ENCODE results near the gene CCDC187.

CCDC187 gene

DNA sequence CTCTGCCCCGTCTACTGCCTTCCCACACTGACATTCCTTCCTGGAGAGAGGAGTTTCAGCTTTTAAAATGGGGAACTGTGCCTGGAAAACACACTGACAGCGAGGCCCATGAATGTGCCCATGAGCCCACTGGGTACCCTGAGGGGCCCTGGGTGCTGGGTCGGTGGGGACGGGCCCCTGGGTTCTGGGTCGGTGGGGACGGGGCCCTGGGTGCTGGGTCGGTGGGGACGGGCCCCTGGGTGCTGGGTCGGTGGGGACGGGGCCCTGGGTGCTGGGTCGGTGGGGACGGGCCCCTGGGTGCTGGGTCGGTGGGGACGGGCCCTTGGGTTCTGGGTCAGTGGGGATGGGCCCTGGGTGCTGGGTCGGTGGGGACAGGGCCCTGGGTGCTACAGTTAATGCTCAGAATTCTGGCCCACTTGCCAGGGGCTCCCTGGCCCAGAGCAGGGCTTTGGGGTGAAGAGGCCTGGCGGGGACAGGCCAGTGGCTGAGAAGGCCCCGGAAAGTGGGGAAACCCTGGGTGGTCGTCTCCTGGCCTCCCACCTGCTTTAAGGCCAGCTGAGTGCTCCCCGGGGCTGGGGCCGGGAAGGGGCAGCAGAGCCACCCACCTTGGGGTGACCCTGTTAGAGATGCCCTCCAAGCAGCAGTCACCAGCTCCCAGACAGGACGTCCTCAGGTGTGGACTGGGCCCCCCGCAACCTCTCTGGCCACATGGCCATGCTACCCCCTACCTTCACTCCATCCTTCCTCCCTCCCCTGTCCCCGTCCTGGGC, 25.9 kb upstream of the CCDC187 start:
- Histone ChIP-seq H3K27me3 (ENCODE audit: control insufficient read depth, insufficient read depth, low read length) (peaks cover 2% of the 10 kb centered on the region), H3K27ac (ENCODE audit: low read depth, low read length) (no peak overlapping the region), H3K9ac (ENCODE audit: low read length) (no peak overlapping the region), H3K36me3 (ENCODE audit: control insufficient read depth, insufficient read depth, low read length) (no peaks in the 10 kb centered on the region), H3K4me3 (ENCODE audit: low read length) (no peak overlapping the region), H3K4me1 (ENCODE audit: control insufficient read depth, insufficient read depth, low read length) (peaks cover 14% of the 10 kb centered on the region)

DNA sequence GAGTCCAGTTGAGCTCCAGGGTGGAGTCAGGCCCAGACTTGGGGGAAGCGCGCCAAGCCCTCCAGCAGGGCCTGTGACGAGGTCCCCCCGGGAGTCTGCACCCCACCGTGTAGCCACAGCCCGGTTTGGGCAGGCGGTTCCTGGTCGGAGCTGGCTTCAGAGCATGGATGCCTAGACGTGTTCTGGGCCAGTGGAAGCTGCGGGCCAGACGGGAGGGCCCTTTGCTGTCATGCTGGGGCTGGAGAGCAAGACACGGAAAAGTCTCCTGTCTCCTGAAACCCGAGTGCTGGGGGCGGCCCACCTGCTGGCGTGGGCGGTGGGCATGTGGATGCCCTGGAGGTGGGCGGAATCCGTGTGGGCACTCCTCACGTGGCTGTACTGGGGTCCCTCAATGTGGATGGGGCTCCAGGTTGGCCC, 25.3 kb upstream of the CCDC187 start:
- Histone ChIP-seq H3K27me3 (ENCODE audit: control insufficient read depth, insufficient read depth, low read length) (peaks cover 2% of the 10 kb centered on the region), H3K4me3 (ENCODE audit: low read length) (peak overlapping the region; percentile 7), H3K36me3 (ENCODE audit: control insufficient read depth, insufficient read depth, low read length) (no peaks in the 10 kb centered on the region), H3K27ac (ENCODE audit: low read depth, low read length) (no peak overlapping the region), H3K9ac (ENCODE audit: low read length) (no peak overlapping the region), H3K4me1 (ENCODE audit: control insufficient read depth, insufficient read depth, low read length) (peaks cover 14% of the 10 kb centered on the region)

DNA sequence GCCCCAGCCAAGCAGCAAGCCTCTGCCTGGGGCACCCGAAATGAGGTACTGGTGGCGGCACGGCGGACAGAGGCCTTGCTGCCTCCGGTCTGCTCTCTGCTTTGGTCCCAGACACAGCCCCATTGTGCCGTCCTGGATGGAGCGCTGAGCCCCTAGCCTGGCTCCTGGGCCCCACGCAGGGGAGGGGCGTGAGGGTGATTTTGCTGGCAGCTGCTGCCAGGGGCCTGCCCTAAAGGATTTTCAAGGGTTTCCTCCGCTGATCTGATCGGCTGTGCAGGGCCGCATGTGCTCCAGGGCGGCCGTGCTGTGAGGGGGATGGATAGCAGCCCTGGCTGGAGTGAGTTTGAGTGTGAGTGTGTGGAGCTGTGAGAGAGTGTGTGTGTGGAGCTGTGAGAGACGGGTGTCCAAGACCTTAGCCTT, 24.7 kb upstream of the CCDC187 start:
- Histone ChIP-seq H3K27ac (ENCODE audit: low read depth, low read length) (peak overlapping the region; percentile 48), H3K9ac (ENCODE audit: low read length) (peak overlapping the region; percentile 0), H3K36me3 (ENCODE audit: control insufficient read depth, insufficient read depth, low read length) (no peaks in the 10 kb centered on the region), H3K4me3 (ENCODE audit: low read length) (peak overlapping the region; percentile 71), H3K27me3 (ENCODE audit: control insufficient read depth, insufficient read depth, low read length) (peaks cover 2% of the 10 kb centered on the region), H3K4me1 (ENCODE audit: control insufficient read depth, insufficient read depth, low read length) (peaks cover 14% of the 10 kb centered on the region)

DNA sequence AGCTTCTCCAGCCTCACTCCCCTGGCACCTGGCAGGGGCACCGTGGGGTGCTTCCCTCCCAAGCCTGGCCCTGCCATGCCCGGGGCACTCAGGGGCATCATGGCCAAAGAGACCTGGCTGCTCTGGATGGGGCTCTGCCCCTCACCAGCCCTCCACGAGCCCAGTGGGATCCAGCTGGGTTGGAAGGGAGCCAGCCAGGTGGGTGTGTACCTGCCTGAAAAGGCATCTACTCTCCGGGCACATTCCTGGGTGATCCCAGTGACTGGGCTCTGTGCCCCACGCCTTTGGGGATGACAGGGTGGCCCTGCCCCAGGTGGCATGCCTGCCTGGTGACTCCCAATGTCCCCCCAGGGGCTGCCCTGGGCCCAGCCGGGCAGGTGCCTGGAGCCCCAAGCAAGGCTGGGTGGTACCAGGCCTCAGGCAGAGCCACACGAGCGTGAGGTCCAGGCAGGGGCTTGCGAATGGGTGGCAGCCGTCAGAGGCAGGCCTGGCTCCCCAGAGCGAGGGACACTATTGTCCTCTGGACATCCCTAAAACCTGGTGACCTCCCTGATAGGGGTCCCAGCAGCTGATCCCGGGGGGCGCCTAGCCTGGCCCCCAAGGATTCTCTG, 24.2 kb upstream of the CCDC187 start:
- H3K9ac ChIP-seq (ENCODE audit: low read length): no peak overlapping the region
- no peaks in the 10 kb centered on the region for H3K36me3 ChIP-seq (ENCODE audit: control insufficient read depth, insufficient read depth, low read length)
- peaks cover 14% of the 10 kb centered on the region for H3K4me1 ChIP-seq (ENCODE audit: control insufficient read depth, insufficient read depth, low read length)
- peaks cover 2% of the 10 kb centered on the region for H3K27me3 ChIP-seq (ENCODE audit: control insufficient read depth, insufficient read depth, low read length)
- peak overlapping the region; percentile 48 for H3K27ac ChIP-seq (ENCODE audit: low read depth, low read length)
- H3K4me3 ChIP-seq (ENCODE audit: low read length): peak overlapping the region; percentile 71

DNA sequence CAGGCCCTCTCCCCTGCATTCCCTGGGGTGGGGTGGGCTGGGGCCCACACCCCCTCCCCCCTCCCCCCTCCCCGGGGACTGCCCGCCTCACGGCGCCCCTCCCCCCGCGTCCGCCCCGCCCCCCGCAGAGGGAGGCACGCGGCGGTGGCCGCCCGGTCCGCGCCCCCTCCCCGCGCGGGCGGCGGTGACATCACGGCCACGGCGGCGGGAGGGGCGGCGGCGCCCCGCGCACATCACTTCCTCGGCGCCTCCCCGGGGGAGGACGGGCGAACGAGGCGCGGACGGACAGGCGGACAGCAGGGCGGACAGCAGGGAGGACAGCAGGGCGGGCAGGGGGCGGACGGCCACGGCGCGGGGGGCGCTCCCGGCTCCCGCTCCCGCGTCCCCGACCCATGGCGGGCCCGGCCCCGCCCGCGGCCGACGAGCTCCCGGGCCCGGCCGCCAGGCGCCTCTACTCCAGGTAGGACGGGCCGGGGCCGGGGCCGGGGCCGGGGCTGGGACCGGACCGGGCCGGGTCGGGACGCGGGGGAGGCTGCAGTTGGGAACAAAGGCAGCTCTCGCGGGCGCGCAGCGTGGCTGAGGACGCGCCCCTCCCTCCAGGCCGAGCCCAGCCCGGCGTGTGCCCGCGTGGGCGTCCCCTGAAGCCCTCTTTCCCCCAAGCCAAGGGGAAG, 23.5 kb upstream of the CCDC187 start, which contains the start of gene GPSM1:
GPSM1 (plus strand) TSS at position 236 of the 671 bp plus-strand sequence; CDS start at position 393, 157 bp downstream.
- peak within 1 kb of the TSS; percentile 71 for H3K4me3 ChIP-seq (ENCODE audit: low read length)
- H3K27me3 ChIP-seq (ENCODE audit: control insufficient read depth, insufficient read depth, low read length): peaks cover 2% of the 10 kb centered on the region
- H3K4me1 ChIP-seq (ENCODE audit: control insufficient read depth, insufficient read depth, low read length): peaks cover 14% of the 10 kb centered on the region
- no peaks in the 10 kb centered on the region for H3K36me3 ChIP-seq (ENCODE audit: control insufficient read depth, insufficient read depth, low read length)
- no peak within 1 kb of the TSS for H3K9ac ChIP-seq (ENCODE audit: low read length)
- peak within 1 kb of the TSS; percentile 48 for H3K27ac ChIP-seq (ENCODE audit: low read depth, low read length)

DNA sequence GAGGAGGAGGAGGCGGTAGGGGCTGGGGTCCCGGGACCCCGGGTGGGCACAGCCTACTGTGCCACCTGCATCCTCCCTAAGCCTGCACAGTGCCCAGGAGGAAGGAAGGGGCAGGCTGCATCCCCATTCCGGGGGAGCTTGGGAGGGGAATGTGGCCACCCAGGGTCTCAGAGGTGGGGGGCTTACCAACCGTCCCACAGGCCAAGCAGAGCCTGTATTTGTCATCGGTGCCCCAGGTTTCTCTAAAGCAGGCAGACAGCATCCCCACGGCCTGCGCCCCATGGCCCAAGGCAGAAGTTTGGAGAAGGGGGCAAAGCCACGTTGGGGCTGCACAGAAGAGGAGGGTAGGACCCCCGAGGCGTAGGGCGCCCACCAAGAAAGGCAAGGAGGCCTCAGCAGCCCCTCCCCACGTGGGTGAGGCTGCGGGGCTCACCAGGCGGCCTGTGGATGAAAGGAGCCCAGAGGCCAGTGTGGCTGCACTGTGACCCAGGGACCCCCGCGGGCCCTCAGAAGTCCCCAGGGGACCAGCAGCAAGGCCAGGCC, 22.9 kb upstream of the CCDC187 start:
- H3K4me1 ChIP-seq (ENCODE audit: control insufficient read depth, insufficient read depth, low read length): peaks cover 14% of the 10 kb centered on the region
- H3K9ac ChIP-seq (ENCODE audit: low read length): no peak overlapping the region
- peak overlapping the region; percentile 33 for H3K4me3 ChIP-seq (ENCODE audit: low read length)

DNA sequence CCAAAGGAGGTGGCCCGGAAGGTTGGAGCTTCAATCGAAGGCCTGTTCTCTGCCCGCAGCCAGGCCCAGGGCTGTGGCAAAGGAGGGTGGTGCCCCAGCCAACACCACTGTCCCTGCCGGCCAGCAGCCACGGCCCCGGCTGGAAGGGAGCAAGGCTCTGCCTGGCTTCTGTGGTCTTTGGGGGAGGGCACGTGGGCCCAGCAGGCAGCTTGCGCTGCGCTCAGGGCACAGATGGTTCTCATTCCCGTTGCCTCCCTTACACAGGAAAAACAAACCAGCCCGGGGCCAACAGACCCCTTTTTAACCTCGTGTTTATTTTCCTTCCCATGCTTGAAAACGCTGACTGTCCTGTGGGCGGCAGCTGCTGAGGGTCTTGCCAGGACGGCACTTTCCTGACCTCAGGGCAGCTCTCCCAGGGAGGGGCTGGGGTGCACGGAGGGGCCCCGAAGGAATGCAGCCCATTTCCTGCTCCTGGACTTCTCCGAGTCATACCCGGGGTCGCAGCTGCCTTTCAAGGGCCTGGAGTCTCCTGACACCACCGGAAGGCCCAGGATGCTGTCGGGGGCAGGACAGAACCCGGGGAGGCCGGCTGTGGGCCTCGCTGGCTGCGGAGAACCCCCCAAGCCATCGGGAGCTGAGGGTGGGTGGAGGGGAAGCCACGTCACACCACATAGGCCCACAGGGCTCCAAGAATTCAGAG, 22.3 kb upstream of the CCDC187 start:
- Histone ChIP-seq H3K4me3 (ENCODE audit: low read length) (peak overlapping the region; percentile 33), H3K27me3 (ENCODE audit: control insufficient read depth, insufficient read depth, low read length) (peaks cover 2% of the 10 kb centered on the region), H3K27ac (ENCODE audit: low read depth, low read length) (peak overlapping the region; percentile 23), H3K36me3 (ENCODE audit: control insufficient read depth, insufficient read depth, low read length) (no peaks in the 10 kb centered on the region), H3K9ac (ENCODE audit: low read length) (no peak overlapping the region), H3K4me1 (ENCODE audit: control insufficient read depth, insufficient read depth, low read length) (peaks cover 14% of the 10 kb centered on the region)

More for the DNA sequence above, 22.9 kb upstream of the CCDC187 start:
- Histone ChIP-seq H3K27ac (ENCODE audit: low read depth, low read length) (peak overlapping the region; percentile 11), H3K36me3 (ENCODE audit: control insufficient read depth, insufficient read depth, low read length) (no peaks in the 10 kb centered on the region), H3K27me3 (ENCODE audit: control insufficient read depth, insufficient read depth, low read length) (peaks cover 2% of the 10 kb centered on the region)

DNA sequence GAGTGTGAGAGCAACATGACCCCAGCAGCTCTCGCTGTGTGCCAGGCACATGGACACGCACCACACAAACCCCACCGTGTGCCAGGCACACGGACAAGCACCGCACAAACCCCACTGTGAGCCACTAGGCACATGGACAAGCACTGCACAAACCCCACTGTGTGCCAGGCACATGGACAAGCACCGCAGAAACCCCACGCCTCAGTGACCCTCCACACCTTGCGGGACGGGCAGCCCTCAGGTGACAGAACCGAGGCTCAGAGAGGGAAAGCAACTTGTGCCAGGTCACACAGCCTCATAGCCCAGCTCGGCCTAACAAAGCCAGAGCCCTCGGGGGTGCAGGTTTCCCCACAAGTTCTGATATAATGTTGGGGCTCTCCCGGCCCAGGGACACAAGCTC, 21.5 kb upstream of the CCDC187 start:
- Histone ChIP-seq H3K4me3 (ENCODE audit: low read length) (no peak overlapping the region), H3K4me1 (ENCODE audit: control insufficient read depth, insufficient read depth, low read length) (peaks cover 14% of the 10 kb centered on the region), H3K27me3 (ENCODE audit: control insufficient read depth, insufficient read depth, low read length) (peaks cover 2% of the 10 kb centered on the region), H3K27ac (ENCODE audit: low read depth, low read length) (no peak overlapping the region), H3K9ac (ENCODE audit: low read length) (no peak overlapping the region), H3K36me3 (ENCODE audit: control insufficient read depth, insufficient read depth, low read length) (no peaks in the 10 kb centered on the region)

DNA sequence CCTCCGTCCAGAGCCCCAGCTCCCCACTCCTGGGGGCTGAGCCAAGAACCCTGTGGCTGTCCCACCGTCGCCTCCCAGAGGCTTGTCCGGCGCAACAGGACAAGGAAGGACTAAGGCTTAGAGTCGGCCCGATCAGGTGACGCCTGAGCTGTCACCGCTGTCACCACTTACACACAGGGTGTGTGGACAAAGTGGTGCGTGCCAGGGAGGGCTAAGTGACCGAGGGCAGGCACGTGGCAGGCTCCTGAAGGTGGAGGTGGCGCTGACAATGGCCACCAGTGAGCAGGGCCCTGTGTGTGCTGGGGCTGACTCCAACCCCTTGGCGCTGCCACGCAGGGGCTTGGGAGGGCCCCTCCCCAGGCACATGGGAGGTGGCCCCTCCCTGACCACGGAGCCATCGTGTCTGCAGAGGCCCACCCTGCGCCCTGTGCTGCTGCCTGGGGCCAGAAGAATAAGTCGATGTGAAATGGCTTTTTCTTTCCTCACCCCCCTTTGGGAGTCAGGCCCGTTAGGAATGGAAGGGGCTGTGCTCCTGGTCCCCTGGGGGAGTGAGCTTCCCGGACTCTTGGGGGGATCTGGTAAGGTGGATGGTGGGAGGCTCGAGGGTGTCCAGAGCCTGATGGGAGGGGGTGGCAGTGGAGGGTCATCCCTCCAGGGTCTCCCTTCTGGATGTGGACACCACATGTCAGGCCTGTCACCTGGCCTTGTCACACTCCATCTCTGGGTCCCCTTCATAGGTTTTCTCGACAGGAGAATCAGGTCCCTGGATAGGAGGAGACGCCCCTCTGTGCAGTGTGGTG, 20.8 kb upstream of the CCDC187 start:
- Histone ChIP-seq H3K27me3 (ENCODE audit: control insufficient read depth, insufficient read depth, low read length) (peaks cover 2% of the 10 kb centered on the region), H3K27ac (ENCODE audit: low read depth, low read length) (no peak overlapping the region)

DNA sequence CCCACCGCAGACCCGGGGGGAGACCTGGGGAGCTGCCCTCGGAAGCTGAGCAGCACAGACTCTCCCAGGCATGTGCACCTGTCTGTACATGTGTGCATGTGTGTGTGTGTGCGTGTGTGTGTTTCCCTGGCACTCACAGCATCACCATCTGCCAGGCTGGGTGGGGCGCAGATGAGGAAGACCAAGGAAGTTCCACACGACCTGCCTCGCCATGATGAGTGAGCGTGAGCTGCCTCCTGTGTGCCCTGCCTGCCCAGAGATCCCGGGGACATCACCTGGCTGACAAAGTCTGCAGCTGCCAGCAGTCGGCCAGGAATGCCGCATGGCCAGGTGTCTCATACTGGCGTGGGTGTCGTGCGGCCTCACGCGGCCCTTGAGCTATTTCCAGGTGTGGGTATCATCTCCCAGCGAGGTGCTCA, 19.5 kb upstream of the CCDC187 start:
- peaks cover 4% of the 10 kb centered on the region for H3K4me1 ChIP-seq (ENCODE audit: control insufficient read depth, insufficient read depth, low read length)
- peaks cover 2% of the 10 kb centered on the region for H3K27me3 ChIP-seq (ENCODE audit: control insufficient read depth, insufficient read depth, low read length)
- no peak overlapping the region for H3K9ac ChIP-seq (ENCODE audit: low read length)
- H3K4me3 ChIP-seq (ENCODE audit: low read length): no peak overlapping the region
- H3K27ac ChIP-seq (ENCODE audit: low read depth, low read length): no peak overlapping the region
- no peaks in the 10 kb centered on the region for H3K36me3 ChIP-seq (ENCODE audit: control insufficient read depth, insufficient read depth, low read length)

More for the DNA sequence above, 20.8 kb upstream of the CCDC187 start:
- Histone ChIP-seq H3K4me1 (ENCODE audit: control insufficient read depth, insufficient read depth, low read length) (peaks cover 14% of the 10 kb centered on the region), H3K4me3 (ENCODE audit: low read length) (no peak overlapping the region), H3K9ac (ENCODE audit: low read length) (no peak overlapping the region), H3K36me3 (ENCODE audit: control insufficient read depth, insufficient read depth, low read length) (no peaks in the 10 kb centered on the region)

DNA sequence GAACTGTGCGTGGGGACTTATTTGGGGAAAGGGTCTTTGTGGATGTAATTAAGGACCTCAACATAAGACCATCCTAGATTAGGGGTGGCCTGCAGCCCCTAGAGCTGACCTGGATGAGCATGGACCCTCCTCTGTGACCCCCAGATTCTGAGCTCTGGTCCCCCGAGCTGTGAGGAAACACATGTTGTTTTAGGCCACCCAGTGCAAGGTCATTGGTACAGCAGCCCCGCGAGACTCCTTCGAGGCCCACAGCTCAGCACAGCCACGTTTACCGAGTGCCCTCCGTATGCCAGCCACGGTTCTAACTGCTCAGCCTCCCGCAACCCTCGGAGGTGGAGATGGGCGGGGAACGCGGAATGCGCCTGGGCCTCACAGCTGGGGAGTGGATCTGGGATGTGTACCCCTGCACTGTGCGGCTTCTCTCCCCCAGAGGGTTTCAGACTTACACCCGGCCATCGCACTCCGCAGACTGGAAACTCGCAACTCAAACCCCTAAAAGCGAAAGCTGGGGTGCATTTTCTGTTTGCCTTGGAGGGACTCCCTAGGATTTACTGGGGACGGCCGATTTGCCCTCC, 18.9 kb upstream of the CCDC187 start:
- peaks cover 2% of the 10 kb centered on the region for H3K27me3 ChIP-seq (ENCODE audit: control insufficient read depth, insufficient read depth, low read length)
- H3K4me3 ChIP-seq (ENCODE audit: low read length): no peak overlapping the region
- no peaks in the 10 kb centered on the region for H3K36me3 ChIP-seq (ENCODE audit: control insufficient read depth, insufficient read depth, low read length)
- H3K27ac ChIP-seq (ENCODE audit: low read depth, low read length): no peak overlapping the region
- H3K4me1 ChIP-seq (ENCODE audit: control insufficient read depth, insufficient read depth, low read length): no peaks in the 10 kb centered on the region
- no peak overlapping the region for H3K9ac ChIP-seq (ENCODE audit: low read length)
